Activated T-helper 1 cell treated with anti-CD3 and anti-CD28 coated beads, Interleukin-12 subunit alpha, Interleukin-12 subunit beta, Interleukin-2, Interleukin-4 antibody, amounts not matched to agents 30 ng/mL and 10 ng/mL and 1 ng/mL, durations not matched to agents 14 hours and 24 hours and 36 hours (primary cell): ENCODE results near the gene CBR3. TPM values are rescaled to one million over a fixed set of nuclear protein-coding genes. Genes with fewer than 3 reads are reported as not detected.

ENCODE experiments used
- DNase-seq: peaks from one replicate; pipeline ENCODE4 v3.0.0; 2021; ENCODE audit warnings: low spot score
- H3K27ac Mint-ChIP-seq: one replicate; pipeline ENCODE4 v1.8.0; 2021; ENCODE audit warnings: mild to moderate bottlenecking, mixed read lengths
- H3K27me3 Mint-ChIP-seq: one replicate; pipeline ENCODE4 v1.8.0; 2022; ENCODE audit warnings: mild to moderate bottlenecking, moderate library complexity, mixed read lengths; ENCODE audit not compliant: insufficient read depth
- H3K36me3 Mint-ChIP-seq: one replicate; pipeline ENCODE4 v1.8.0; 2021; ENCODE audit warnings: low read depth, mixed read lengths
- H3K4me1 Mint-ChIP-seq: one replicate; pipeline ENCODE4 v1.8.0; 2021; ENCODE audit warnings: low read depth, mixed read lengths
- H3K4me3 Mint-ChIP-seq: one replicate; pipeline ENCODE4 v1.8.0; 2021; ENCODE audit warnings: mild to moderate bottlenecking, moderate library complexity, mixed read lengths
- H3K9me3 Mint-ChIP-seq: one replicate; pipeline ENCODE4 v1.8.0; 2021; ENCODE audit warnings: mixed read lengths
- intact Hi-C: fragments of 100-400 bp; cut with micrococcal nuclease; formaldehyde crosslinking; loops from one replicate; pipeline ENCODE4 v1.15.1; 2024
- total RNA-seq: library from RNA; stranded (reverse); gene quantifications from 2 replicates; pipeline ENCODE4 v1.2.3, GENCODE V29; 2022

The CBR3 gene
- total RNA-seq, 1 donor from 2014 or later: 16.4 TPM

- Mint-ChIP-seq H3K27me3 (no peaks in the 10 kb centered on the region), H3K4me3 (no peak overlapping the region), H3K4me1 (peaks cover 19% of the 10 kb centered on the region), H3K36me3 (peaks cover 3% of the 10 kb centered on the region), H3K27ac (no peak overlapping the region), H3K9me3 (no peaks in the 10 kb centered on the region)
- intact Hi-C loops: no loop called here
- no peak for DNase-seq
Measured at GRCh38 chr21:36147911-36148310, 13.0 kb downstream of the CBR3 start.

DNA sequence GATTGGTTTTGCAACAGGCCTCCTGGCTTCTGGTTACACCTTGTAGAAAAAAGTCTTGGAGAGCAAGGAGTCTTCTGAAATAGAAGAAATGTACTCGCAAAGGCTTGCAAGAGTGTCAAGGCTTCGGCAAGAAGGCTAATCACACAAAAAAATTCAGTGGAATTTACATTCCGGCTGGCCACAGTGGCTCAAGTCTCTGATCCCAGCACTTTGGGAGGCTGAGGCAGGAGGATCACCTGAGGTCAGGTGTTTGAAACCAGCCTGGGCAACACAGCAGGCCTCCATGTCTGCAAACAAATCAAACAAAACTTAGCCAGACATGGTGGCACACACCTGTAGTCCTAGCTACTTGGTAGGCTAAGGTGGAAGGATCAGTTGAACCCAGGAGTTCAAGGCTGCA is 14.0 kb downstream of the CBR3 start:
- Mint-ChIP-seq H3K9me3 (no peaks in the 10 kb centered on the region), H3K27ac (no peak overlapping the region), H3K4me1 (peaks cover 19% of the 10 kb centered on the region), H3K4me3 (no peak overlapping the region), H3K36me3 (peaks cover 3% of the 10 kb centered on the region), H3K27me3 (no peaks in the 10 kb centered on the region)
- intact Hi-C loops: no loop called here
- DNase-seq: no peak

DNA sequence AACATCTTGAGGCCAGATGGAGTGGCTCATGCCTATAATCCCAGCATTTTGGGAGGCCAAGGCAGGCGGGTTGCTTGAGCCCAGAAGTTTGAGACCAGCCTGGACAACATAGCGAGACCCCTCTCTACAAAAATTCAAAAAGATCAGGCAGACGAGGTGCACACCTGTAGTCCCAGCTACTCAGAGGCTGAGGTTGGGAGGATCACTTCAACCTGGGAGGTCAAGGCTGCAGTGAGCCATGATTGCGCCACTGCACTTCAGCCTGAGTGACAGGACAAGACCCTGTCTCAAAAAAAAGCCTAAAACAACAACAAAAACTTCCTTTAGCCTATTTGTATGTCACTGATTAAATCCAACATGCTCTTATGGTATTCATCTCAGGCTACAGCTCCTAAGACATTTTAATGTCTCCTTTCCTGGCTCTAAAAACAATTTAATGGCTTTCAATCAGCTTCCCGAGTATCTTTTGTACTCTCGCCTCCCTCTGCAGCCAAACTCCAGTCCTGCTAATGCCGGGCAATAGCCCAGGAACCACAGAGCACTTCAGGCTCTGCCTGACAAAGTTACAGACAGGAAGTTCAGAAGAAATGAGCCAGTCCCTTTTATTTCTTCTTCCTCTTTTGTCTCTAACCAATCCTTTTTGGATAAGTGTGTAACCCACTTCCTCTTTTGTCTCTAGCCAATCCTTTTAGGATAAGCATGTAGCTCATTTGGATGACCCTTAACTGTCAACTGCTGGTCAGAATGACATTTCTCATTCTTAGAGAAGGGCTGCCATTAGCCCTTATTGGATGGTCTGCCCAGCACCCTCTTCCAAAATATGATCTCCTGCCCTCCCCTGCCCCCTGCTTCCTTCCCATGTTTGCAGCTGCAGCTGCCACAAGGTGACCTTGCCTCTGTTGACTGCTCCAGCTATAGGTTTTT is 15.2 kb downstream of the CBR3 start:
- intact Hi-C loops: no loop called here
- peaks cover 3% of the 10 kb centered on the region for H3K36me3 Mint-ChIP-seq
- no peak for DNase-seq

GRCh38 chr21:36155603-36156338 is 20.9 kb downstream of the CBR3 start:
- Mint-ChIP-seq H3K4me1 (peaks cover 10% of the 10 kb centered on the region), H3K27me3 (peaks cover 9% of the 10 kb centered on the region), H3K27ac (no peak overlapping the region), H3K9me3 (no peaks in the 10 kb centered on the region), H3K4me3 (peak overlapping the region; percentile 86), H3K36me3 (peaks cover 6% of the 10 kb centered on the region)
- intact Hi-C loops: loop anchor here (1.0 to 5.0 kb wide), 12 partner anchors 14 to 1212 kb away; partner anchors contain the start of genes CBR3, CHAF1B, DYRK1A and MORC3
- no peak for DNase-seq

More for the DNA sequence above, 15.2 kb downstream of the CBR3 start:
- Mint-ChIP-seq H3K27ac (peak overlapping the region; percentile 13), H3K27me3 (peaks cover 1% of the 10 kb centered on the region), H3K4me1 (peaks cover 19% of the 10 kb centered on the region), H3K9me3 (no peaks in the 10 kb centered on the region), H3K4me3 (no peak overlapping the region)

GRCh38 chr21:36156339-36156814 is 21.5 kb downstream of the CBR3 start:
- peaks cover 10% of the 10 kb centered on the region for H3K4me1 Mint-ChIP-seq
- H3K4me3 Mint-ChIP-seq: peak overlapping the region; percentile 86
- H3K27me3 Mint-ChIP-seq: peaks cover 9% of the 10 kb centered on the region
- intact Hi-C loops: loop anchor here (1.0 to 5.0 kb wide), 12 partner anchors 15 to 1211 kb away; partner anchors contain the start of genes CBR3, CHAF1B, DYRK1A and MORC3
- peaks cover 8% of the 10 kb centered on the region for H3K36me3 Mint-ChIP-seq
- H3K9me3 Mint-ChIP-seq: no peaks in the 10 kb centered on the region
- peak overlapping the region; percentile 9 for H3K27ac Mint-ChIP-seq
- peak; percentile 99 for DNase-seq

- DNase-seq: peak; percentile 26
- Mint-ChIP-seq H3K9me3 (no peaks in the 10 kb centered on the region), H3K4me3 (peak within 1 kb of the TSS; percentile 86), H3K27me3 (peaks cover 9% of the 10 kb centered on the region), H3K27ac (peak within 1 kb of the TSS; percentile 9), H3K36me3 (peaks cover 8% of the 10 kb centered on the region), H3K4me1 (peaks cover 10% of the 10 kb centered on the region)
- intact Hi-C loops: loop anchor here (1.0 to 5.0 kb wide), 12 partner anchors 16 to 1210 kb away; partner anchors contain the start of genes CBR3, CHAF1B, DYRK1A and MORC3
Measured at GRCh38 chr21:36156815-36157670, 22.2 kb downstream of the CBR3 start, which contains the start of gene DOP1B. DOP1B (plus strand) TSS chr21:36156824; CDS start chr21:36164734, 7,910 bp downstream.

GRCh38 chr21:36159356-36159921 is 24.6 kb downstream of the CBR3 start:
- no peak overlapping the region for H3K27ac Mint-ChIP-seq
- DNase-seq: no peak
- no peak overlapping the region for H3K4me3 Mint-ChIP-seq
- peaks cover 16% of the 10 kb centered on the region for H3K4me1 Mint-ChIP-seq
- peaks cover 9% of the 10 kb centered on the region for H3K27me3 Mint-ChIP-seq
- intact Hi-C loops: loop anchor here (5.0 kb wide), 1 partner anchor 1208 kb away; the partner anchor contains the start of gene DYRK1A
- no peaks in the 10 kb centered on the region for H3K9me3 Mint-ChIP-seq
- H3K36me3 Mint-ChIP-seq: peaks cover 8% of the 10 kb centered on the region

DNA sequence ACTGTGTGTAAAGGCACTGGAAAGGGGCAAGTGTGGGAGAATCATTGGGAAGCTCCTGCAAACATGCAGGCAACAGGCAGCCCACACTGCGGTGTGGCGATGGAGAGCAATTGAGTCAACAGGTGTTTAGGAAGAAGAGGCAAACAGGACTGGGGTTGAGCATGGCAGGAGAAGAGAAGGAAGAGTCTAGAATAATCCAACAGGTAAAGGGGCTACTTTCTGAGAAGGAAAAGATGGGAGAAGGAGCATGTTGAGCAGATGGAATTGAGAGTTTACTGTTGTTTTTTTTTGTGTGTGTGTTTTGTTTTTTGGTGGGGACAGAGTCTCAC is 25.9 kb downstream of the CBR3 start:
- no peaks in the 10 kb centered on the region for H3K9me3 Mint-ChIP-seq
- peaks cover 16% of the 10 kb centered on the region for H3K4me1 Mint-ChIP-seq
- no peak overlapping the region for H3K4me3 Mint-ChIP-seq
- H3K27me3 Mint-ChIP-seq: peaks cover 4% of the 10 kb centered on the region
- H3K27ac Mint-ChIP-seq: no peak overlapping the region
- no peak for DNase-seq
- H3K36me3 Mint-ChIP-seq: peaks cover 12% of the 10 kb centered on the region
- intact Hi-C loops: no loop called here

GRCh38 chr21:36162631-36163030 is 27.8 kb downstream of the CBR3 start:
- no peak overlapping the region for H3K27ac Mint-ChIP-seq
- peaks cover 13% of the 10 kb centered on the region for H3K4me1 Mint-ChIP-seq
- H3K36me3 Mint-ChIP-seq: peaks cover 12% of the 10 kb centered on the region
- no peak for DNase-seq
- no peaks in the 10 kb centered on the region for H3K9me3 Mint-ChIP-seq
- peaks cover 4% of the 10 kb centered on the region for H3K27me3 Mint-ChIP-seq
- intact Hi-C loops: no loop called here
- H3K4me3 Mint-ChIP-seq: no peak overlapping the region

- Mint-ChIP-seq H3K4me3 (no peak overlapping the region), H3K9me3 (no peaks in the 10 kb centered on the region), H3K36me3 (peaks cover 9% of the 10 kb centered on the region), H3K27ac (no peak overlapping the region), H3K27me3 (no peaks in the 10 kb centered on the region), H3K4me1 (peaks cover 6% of the 10 kb centered on the region)
- intact Hi-C loops: no loop called here
- no peak for DNase-seq
Measured at GRCh38 chr21:36163750-36164741, 29.2 kb downstream of the CBR3 start.

DNA sequence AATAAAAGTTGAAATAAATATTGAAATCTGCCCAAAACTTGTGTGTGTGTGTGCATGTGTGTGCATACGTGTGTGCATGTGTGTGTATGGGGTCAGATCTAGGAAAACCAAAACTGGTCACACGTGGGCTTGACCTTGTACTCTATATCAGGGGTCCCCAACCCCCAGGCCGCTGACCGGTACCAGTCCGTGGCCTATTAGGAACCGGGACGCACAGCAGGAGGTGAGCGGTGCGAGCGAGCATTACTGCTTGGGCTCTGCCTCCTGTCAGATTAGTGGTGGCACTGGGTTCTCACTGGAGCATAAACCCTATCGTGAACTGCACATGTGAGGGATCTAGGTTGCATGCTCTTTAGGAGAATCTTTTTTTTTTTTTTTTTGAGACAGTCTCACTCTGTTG is 30.5 kb downstream of the CBR3 start:
- intact Hi-C loops: no loop called here
- H3K4me3 Mint-ChIP-seq: no peak overlapping the region
- DNase-seq: no peak
- H3K4me1 Mint-ChIP-seq: peaks cover 6% of the 10 kb centered on the region
- H3K27ac Mint-ChIP-seq: no peak overlapping the region
- no peaks in the 10 kb centered on the region for H3K27me3 Mint-ChIP-seq
- H3K9me3 Mint-ChIP-seq: no peaks in the 10 kb centered on the region
- H3K36me3 Mint-ChIP-seq: peaks cover 13% of the 10 kb centered on the region
